ENCODE data around the gene GOT1. TPM values are rescaled to one million over a fixed set of nuclear protein-coding genes. Genes with fewer than 3 reads are reported as not detected.

The GOT1 gene
- total and polyA plus RNA-seq, 10 donors: 9.9 to 23.1 (median 15.5) TPM

DNA sequence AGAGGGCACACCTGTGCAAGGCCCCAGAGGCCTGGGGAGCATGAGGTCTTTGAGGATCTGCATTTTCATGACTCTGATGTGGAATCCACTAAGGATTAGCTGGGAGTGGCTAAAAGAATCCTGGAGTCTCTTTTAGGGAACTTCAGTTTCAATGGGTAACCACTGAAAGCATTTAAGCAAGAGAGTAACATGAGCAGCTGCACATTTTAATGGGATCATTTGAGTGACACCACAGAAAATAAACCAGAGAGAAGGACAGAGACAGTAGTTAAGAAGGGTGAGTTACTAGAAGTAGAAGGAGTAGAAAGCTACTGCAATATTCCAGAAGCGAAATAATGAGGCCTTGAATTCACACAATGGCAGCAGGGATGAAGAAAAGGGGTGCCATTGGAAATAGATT is 5.2 kb downstream of the GOT1 start:
- H3K4me1 ChIP-seq: peaks cover 6 to 32% (median 15%) of the 10 kb centered on the region in 6 donors
- 91 to 100% (median 97%) methylated on average over 1 of the region's 1 CpG for WGBS, 5 donors
- H3K4me3 ChIP-seq: no peak overlapping the region
- H3K9me3 ChIP-seq: no peaks in the 10 kb centered on the region
- TF ChIP-seq, protein P1, sequence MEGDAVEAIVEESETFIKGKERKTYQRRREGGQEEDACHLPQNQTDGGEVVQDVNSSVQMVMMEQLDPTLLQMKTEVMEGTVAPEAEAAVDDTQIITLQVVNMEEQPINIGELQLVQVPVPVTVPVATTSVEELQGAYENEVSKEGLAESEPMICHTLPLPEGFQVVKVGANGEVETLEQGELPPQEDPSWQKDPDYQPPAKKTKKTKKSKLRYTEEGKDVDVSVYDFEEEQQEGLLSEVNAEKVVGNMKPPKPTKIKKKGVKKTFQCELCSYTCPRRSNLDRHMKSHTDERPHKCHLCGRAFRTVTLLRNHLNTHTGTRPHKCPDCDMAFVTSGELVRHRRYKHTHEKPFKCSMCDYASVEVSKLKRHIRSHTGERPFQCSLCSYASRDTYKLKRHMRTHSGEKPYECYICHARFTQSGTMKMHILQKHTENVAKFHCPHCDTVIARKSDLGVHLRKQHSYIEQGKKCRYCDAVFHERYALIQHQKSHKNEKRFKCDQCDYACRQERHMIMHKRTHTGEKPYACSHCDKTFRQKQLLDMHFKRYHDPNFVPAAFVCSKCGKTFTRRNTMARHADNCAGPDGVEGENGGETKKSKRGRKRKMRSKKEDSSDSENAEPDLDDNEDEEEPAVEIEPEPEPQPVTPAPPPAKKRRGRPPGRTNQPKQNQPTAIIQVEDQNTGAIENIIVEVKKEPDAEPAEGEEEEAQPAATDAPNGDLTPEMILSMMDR (IDR thresholded peaks at IDR 0.05 in 8 of 11, conservative IDR thresholded peaks at IDR 0.05 in 3 of 11): no peak
- no peak for TF ChIP-seq POLR2A (IDR thresholded peaks at IDR 0.05)
- TF ChIP-seq POLR2AphosphoS5 (IDR thresholded peaks at IDR 0.05): no peak
- no peak overlapping the region for H3K27ac ChIP-seq
- intact Hi-C loops (cut with DNase I; ENCODE audit: low total_unique reads): no loop called here
- H3K36me3 ChIP-seq: peaks cover 0 to 37% (median 6%) of the 10 kb centered on the region in 6 donors
- DNase-seq: no peak
- H3K27me3 ChIP-seq (replicated peaks in 1 of 7): no peaks in the 10 kb centered on the region

DNA sequence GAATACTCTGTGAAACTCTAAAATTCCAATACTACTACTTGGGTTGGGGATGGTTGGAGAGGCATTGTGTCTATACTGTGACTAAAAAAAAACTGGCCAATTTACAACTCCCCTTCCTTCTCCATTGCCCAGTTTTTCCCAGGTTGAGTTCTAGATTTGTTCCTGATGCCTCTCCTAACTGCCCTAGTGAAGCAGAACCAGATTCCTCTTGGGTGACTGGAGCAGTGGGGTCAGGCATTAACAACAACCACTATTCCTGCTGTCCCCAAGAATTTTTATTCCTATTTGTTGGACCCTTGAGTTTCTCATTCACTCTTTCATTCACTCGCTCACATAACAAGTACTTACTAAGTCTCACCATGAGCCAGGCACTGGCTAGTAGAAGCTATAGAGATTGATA is 5.8 kb downstream of the GOT1 start:
- peaks cover 0 to 42% (median 11%) of the 10 kb centered on the region in 6 donors for H3K36me3 ChIP-seq
- no peak for TF ChIP-seq POLR2A (IDR thresholded peaks at IDR 0.05)
- TF ChIP-seq, protein P1 (IDR thresholded peaks at IDR 0.05 in 8 of 11, conservative IDR thresholded peaks at IDR 0.05 in 3 of 11): no peak
- TF ChIP-seq POLR2AphosphoS5 (IDR thresholded peaks at IDR 0.05): no peak
- peaks cover 2 to 26% (median 10%) of the 10 kb centered on the region in 6 donors for H3K4me1 ChIP-seq
- no peak for DNase-seq
- H3K4me3 ChIP-seq: no peak overlapping the region
- intact Hi-C loops (cut with DNase I; ENCODE audit: low total_unique reads): no loop called here
- H3K9me3 ChIP-seq: no peaks in the 10 kb centered on the region
- no peak overlapping the region for H3K27ac ChIP-seq
- no peaks in the 10 kb centered on the region for H3K27me3 ChIP-seq (replicated peaks in 1 of 7)
- WGBS, 5 donors: 92 to 100% (median 97%) methylated on average over 1 of the region's 1 CpG

DNA sequence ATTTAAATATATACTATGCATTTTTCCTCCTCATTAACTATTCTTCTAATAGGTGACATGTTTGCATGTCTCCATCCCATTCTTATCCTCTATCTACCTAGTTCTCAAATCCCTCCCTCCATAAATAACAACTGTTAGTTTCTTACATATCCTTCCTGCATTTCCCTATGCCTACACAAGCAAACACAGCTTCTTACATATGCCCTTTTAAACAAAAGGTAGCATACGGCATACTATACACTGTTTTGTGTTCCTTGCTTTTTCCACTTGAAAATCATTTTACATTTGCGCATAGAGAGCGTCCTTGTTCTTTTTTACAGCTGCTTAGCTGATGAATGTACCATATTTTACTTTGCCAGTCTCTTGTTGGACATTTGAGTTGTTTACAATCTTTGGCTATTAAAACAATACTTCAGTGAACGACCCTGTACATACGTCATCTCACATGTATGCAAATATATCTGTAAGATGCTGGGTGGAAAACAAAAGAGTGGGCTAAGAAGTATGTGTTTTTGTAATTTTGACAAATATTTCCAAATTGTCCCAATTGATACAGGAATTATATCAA is 7.8 kb downstream of the GOT1 start:
- no peak for TF ChIP-seq POLR2AphosphoS5 (IDR thresholded peaks at IDR 0.05)
- no peak for TF ChIP-seq POLR2A (IDR thresholded peaks at IDR 0.05)
- TF ChIP-seq, protein P1 (IDR thresholded peaks at IDR 0.05 in 8 of 11, conservative IDR thresholded peaks at IDR 0.05 in 3 of 11): no peak
- H3K27me3 ChIP-seq (replicated peaks in 1 of 7): no peaks in the 10 kb centered on the region
- H3K27ac ChIP-seq: no peak overlapping the region
- 94 to 97% (median 96%) methylated on average over 5 of the region's 5 CpGs for WGBS, 5 donors
- H3K4me3 ChIP-seq: no peak overlapping the region
- no peaks in the 10 kb centered on the region for H3K9me3 ChIP-seq
- H3K36me3 ChIP-seq: peaks cover 0 to 62% (median 26%) of the 10 kb centered on the region in 6 donors
- intact Hi-C loops (cut with DNase I; ENCODE audit: low total_unique reads): no loop called here
- peaks cover 0 to 6% (median 0%) of the 10 kb centered on the region in 6 donors for H3K4me1 ChIP-seq
- no peak for DNase-seq

DNA sequence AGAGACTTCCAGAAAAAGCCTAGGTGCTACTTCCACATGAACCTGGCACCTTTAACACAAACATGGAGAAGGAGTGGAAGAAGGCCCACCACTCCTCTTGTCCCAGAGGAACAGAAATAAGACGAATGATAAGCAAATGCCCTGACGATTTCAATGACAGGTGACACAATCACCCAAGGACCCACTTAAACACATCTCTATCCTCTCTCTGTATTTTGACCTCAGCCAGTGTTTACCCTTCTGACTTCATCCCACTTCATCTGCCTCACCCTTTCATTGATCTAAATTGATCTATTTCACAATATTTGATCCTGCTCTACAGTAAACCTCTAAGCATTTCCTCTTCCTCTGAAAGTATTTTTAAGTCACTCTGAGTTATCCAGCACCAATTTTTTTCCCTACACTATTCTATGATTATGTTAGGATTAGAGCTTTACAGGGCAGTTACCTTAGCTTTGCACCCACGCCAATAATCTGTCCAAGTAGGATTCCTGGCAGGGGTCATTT is 9.1 kb downstream of the GOT1 start:
- Histone ChIP-seq H3K27me3 (replicated peaks in 1 of 7) (no peaks in the 10 kb centered on the region), H3K4me1 (peaks cover 0 to 5% (median 0%) of the 10 kb centered on the region in 6 donors), H3K36me3 (peaks cover 0 to 64% (median 26%) of the 10 kb centered on the region in 6 donors), H3K27ac (no peak overlapping the region), H3K4me3 (no peak overlapping the region), H3K9me3 (no peaks in the 10 kb centered on the region)
- intact Hi-C loops (cut with DNase I; ENCODE audit: low total_unique reads): no loop called here
- no peak for DNase-seq
- TF ChIP-seq POLR2A (IDR thresholded peaks at IDR 0.05) (no peak), POLR2AphosphoS5 (IDR thresholded peaks at IDR 0.05) (no peak)
- TF ChIP-seq, protein P1 (IDR thresholded peaks at IDR 0.05 in 8 of 11, conservative IDR thresholded peaks at IDR 0.05 in 3 of 11): no peak
- WGBS, 5 donors: 87 to 98% (median 93%) methylated on average over 3 of the region's 3 CpGs
